GM03348 (cell line): ENCODE measurements around the gene HS3ST4.

Experiments
- DNase-seq: peaks from one replicate; pipeline ENCODE4 v3.0.0; 2012; ENCODE audit warnings: low spot score

The HS3ST4 gene

GRCh38 chr16:26108836-26109505 lies 417.2 kb downstream of the HS3ST4 start:
- DNase-seq = no peak

GRCh38 chr16:26111900-26112299 lies 420.1 kb downstream of the HS3ST4 start:
- no peak for DNase-seq

- DNase-seq = no peak
Measured at GRCh38 chr16:26118575-26118974, 426.8 kb downstream of the HS3ST4 start.

- no peak for DNase-seq
Measured at GRCh38 chr16:26120729-26121128, 429.0 kb downstream of the HS3ST4 start.

- no peak for DNase-seq
Measured at GRCh38 chr16:26128296-26128695, 436.5 kb downstream of the HS3ST4 start.

- DNase-seq = no peak
Measured at GRCh38 chr16:26129997-26130396, 438.2 kb downstream of the HS3ST4 start.

- DNase-seq = no peak
Measured at GRCh38 chr16:26133416-26134093, 441.8 kb downstream of the HS3ST4 start.

- no peak for DNase-seq
Measured at GRCh38 chr16:26134588-26134987, 442.8 kb downstream of the HS3ST4 start.

GRCh38 chr16:26137956-26138355 lies 446.2 kb downstream of the HS3ST4 start:
- DNase-seq = no peak

GRCh38 chr16:26139091-26139490 lies 447.3 kb downstream of the HS3ST4 start:
- no peak for DNase-seq

- no peak for DNase-seq
Measured at GRCh38 chr16:26139884-26140283, 448.1 kb downstream of the HS3ST4 start.

GRCh38 chr16:26149364-26150190 lies 457.8 kb downstream of the HS3ST4 start:
- no peak for DNase-seq

- DNase-seq = no peak
Measured at GRCh38 chr16:26155221-26155620, 463.5 kb downstream of the HS3ST4 start.

GRCh38 chr16:26157319-26157718 lies 465.6 kb downstream of the HS3ST4 start:
- DNase-seq = no peak

- DNase-seq = no peak
Measured at GRCh38 chr16:26158142-26158759, 466.5 kb downstream of the HS3ST4 start.

GRCh38 chr16:26161461-26162180 lies 469.9 kb downstream of the HS3ST4 start:
- no peak for DNase-seq

- DNase-seq = no peak
Measured at GRCh38 chr16:26169473-26169872, 477.7 kb downstream of the HS3ST4 start.

GRCh38 chr16:26175944-26176343 lies 484.2 kb downstream of the HS3ST4 start:
- no peak for DNase-seq

GRCh38 chr16:26177438-26177837 lies 485.7 kb downstream of the HS3ST4 start:
- DNase-seq = no peak

- DNase-seq = no peak
Measured at GRCh38 chr16:26178298-26178697, 486.5 kb downstream of the HS3ST4 start.

- no peak for DNase-seq
Measured at GRCh38 chr16:26186091-26186615, 494.4 kb downstream of the HS3ST4 start.
